Activated T-helper 1 cell treated with Interleukin-2 at 50 U/mL for 16 hours (primary cell): ENCODE data around the gene EMX1.

Experiments used
- DNase-seq: peaks from one replicate; pipeline ENCODE4 v3.0.0-alpha.2; 2020; ENCODE audit warnings: low read depth

The EMX1 gene

GRCh38 chr2:72917138-72917876 lies at the start of gene EMX1:
Gene EMX1 (plus strand): TSS chr2:72917519. CDS start chr2:72917853, 334 bp downstream.
- DNase-seq = no peak

- no peak for DNase-seq
Observed at GRCh38 chr2:72871060-72871459, 46.3 kb upstream of the EMX1 start.

DNA sequence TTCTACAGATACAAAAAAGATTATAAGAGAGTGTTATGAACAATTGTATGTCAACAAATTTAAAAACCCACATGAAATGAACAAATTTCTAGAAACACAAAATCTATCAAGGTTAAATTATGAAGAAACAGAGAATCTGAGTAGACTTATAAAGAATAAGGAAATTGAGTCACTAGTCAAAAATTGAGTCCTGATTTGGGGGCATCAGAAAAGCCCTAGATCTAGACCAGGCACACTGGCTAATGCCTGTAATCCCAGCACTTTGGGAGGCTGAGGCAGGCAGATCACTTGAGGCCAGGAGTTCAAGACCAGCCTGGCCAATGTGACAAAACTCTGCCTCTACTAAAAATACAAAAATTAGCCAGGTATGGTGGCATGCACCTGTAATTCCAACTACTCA lies 45.4 kb upstream of the EMX1 start:
- no peak for DNase-seq

DNA sequence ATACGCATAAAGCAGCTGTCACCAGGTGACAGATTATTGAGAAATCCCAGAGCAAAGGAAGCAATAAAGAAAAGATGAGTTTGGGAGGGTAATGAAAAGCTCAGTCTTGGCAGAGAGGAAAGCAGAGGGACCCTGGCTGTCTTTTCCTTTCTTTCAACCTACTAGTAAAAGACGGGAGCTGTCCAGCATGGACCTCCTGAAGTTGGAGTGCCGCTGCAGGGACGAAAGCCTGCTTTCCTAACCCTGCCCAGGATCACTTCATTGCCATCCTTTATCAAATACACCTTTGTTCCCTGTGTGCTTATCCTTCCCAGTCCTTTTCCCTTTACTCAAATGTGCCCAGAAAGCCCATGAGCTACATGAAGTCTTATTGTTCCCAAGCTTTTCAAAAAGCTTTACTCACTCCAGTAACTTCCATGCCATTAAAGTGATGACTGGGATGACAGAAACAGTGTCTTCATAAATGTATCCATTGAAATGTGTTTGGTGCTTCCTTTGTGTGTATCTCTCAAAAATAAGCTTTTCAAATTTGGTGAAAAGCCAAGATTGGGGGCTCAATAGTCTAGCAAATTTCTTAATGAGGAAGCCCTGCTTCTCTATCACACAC lies 33.9 kb upstream of the EMX1 start:
- no peak for DNase-seq

DNA sequence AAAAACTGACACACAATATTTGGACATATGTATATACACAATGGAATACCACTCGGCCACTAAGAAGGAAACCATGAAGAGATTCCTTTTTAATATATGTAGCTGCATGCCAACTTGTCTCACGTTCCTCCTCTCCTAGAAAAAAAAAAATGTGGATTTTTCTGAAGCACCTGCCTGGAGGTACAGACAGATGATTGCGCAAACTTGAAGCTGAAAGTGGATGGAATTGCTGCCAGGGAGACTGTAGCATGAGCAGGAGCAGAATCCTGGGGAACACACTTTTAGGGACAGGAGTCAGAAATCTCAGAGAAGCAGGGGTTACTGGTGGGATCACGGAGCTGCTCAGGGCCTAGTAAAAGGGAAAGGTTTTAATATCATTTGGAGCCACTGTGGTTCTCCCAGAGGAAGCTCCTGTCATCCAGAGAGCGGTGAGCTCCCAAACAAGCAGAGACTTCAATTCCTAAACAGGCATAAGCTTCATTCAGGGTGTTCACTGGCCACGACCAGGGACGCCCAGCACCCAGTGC lies 30.8 kb upstream of the EMX1 start:
- DNase-seq = no peak

DNA sequence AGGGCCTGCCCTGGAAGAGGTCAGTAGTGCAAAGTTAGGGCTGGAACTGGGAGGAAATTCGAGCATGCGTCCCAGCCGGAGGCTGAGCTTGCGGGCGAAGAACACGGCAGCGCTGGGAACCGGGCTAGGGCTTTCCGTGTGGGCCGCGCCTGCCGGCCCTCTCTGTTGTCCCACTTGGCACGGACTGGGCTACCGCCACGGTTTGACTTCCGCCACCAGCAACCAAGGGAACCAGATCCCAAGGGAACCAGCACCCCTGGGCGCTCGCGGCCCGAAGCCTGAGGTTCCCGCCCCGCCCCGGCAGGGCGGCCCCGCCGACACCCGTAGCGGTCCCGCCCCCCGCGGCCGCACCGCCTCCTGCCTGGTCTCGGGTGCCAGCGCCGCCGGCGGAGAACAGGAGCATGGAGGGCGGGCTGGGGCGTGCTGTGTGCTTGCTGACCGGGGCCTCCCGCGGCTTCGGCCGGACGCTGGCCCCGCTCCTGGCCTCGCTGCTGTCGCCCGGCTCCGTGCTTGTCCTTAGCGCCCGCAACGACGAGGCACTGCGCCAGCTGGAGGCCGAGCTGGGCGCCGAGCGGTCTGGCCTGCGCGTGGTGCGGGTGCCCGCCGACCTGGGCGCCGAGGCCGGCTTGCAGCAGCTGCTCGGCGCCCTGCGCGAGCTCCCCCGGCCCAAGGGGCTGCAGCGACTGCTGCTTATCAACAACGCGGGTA lies 30.1 kb upstream of the EMX1 start, which contains the start of gene SPR:
TSS of gene SPR (plus strand) at position 377 of the 708 bp plus-strand sequence. CDS start at position 402, 25 bp downstream.
- DNase-seq = peak; percentile 31

DNA sequence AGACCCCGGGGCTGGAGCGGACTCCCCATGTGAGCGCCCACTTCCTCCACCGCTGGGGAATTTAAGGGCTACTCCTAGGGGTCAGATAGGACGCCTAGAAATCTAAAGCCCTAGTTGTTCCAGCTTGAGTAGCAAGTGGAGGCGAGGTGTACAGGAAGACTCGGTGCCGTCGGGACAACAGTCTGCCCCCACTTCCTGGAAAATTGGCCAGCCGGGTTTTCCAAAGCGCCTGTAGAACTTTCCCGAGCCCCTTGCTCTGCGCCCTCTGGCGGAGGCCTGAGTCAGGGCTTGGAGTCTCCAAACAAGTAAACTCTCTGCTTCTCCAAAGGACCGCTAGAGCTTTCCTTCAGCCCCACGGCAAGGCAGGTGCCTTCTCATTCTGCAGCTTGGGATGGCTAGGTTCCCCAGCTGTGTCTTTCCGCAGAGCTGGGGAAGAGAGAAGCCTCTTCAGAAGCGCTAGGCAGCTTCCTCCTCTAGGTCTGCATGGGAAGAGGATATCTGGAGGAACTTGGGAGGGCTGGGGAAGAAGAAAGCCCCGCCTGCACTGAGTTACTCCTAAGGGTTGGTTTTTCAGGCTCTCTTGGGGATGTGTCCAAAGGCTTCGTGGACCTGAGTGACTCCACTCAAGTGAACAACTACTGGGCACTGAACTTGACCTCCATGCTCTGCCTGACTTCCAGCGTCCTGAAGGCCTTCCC lies 29.4 kb upstream of the EMX1 start:
- peak; percentile 17 for DNase-seq

- DNase-seq = no peak
Observed at GRCh38 chr2:72888438-72889202, 28.7 kb upstream of the EMX1 start.

- no peak for DNase-seq
Observed at GRCh38 chr2:72889991-72890390, 27.3 kb upstream of the EMX1 start.

GRCh38 chr2:72891091-72891818 lies 26.1 kb upstream of the EMX1 start:
- DNase-seq = no peak

DNA sequence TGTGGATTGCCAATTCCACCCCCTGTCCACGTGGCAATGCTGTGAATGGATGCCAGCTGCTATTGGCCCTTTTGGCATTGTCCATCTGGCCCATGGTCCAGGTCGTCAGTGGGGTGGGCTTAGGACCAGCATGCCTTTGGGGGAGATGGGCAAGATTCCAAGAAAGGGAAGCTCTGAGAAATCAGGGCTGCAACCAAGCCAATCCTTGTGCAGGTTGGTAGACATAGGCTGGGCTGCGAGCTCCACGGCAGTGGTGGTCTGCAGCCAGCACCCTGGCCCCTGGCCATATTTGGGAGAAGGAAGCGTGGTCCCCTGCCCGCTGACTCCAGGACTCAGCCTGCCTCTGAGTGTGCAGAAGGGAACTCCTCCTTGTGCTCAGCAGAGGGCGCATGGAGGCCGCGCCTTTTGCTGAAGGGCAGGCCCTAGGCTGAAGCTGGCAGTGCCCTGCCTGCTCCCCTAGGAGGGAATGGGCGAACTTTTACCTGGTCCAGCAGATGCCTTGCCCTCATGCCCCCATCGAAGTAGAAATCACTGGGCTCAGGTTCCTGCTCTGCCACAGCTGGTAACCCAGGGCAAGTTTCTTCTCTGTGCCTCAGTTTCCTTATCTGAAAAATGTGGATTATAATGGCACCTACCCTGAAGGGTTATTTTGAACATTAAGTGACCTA lies 24.7 kb upstream of the EMX1 start:
- peak; percentile 24 for DNase-seq

- no peak for DNase-seq
Observed at GRCh38 chr2:72893594-72894319, 23.6 kb upstream of the EMX1 start.

DNA sequence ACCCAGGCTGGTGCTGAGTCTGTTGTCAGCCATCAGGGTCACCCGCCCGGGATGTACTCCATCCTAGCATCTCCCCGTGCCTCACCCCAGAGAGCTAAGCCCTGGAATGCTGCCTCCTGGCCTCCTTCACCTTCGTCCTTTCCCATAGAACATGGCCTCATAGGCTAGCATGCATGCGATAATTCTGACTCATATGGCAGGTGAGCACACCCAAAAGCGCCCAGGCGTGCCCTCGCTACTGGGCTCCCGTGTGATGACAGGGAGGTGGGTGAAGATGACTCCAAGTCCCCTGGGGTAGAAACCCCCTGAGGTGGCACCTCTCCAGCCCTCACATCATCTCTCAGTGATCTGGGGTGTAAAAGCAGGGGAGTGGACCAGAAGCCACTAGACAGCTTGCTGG lies 22.8 kb upstream of the EMX1 start:
- no peak for DNase-seq

DNA sequence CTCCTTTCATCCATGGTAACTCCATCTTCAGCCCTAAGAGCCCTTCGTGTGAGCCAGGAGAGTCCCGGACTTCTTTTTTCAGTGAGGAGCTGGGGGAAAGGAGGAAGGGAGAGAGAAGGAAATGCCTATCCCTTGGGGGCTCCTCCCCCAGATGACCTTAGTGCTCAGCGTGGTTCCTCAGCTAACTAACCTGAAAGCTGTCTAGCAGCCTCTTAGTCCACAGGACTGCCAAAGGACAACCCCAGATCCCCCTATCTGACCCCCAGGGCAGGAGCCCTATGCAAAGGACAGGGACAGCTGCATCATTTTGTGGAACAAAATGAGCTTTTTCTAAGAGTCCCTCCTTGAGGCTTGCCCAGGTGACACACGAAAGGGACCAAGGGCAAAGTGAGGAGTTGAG lies 22.2 kb upstream of the EMX1 start:
- no peak for DNase-seq

DNA sequence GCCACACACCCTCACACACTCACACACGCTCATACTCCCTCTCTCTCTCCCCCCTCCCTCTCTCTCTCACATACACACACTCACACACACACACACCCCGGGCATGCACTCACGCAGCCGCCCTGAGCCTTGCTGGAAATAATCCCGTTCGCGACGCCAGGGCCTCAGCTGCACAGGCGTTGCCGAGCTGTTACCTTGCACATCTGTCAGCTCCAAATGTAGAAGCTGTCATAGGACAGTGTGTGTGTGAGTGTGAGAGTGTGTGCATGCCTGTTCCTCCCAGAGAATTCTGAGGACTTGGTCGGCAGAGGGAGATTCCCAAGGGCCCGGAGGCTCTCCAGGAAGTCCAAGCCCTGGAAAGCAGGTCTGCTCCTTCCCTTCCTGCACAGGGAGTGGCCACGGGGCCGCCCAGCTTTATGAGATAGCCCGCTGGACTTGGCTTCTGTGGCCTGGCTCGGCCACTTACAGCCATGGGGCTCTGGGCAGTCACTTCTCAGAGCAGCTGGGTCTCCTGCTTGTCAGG lies 21.5 kb upstream of the EMX1 start:
- no peak for DNase-seq

DNA sequence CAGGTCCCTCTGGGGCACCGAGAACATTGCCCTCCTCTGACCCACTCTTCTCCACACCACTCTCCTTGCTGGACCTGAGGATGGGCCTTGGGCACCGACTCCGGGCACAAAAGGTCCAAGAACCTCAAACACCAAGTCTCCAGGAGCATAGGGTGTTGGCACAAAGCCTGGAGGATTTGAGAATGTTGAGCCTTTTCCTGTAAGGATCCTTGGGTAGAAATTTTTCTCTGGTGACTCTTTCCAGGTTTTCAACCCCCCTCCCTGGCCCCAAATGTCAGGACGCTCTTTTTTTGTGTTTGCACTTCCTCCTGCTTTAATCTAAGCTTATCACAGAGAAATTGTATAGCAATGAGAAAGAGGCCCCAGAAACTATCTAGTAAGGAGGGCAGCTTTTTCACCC lies 20.9 kb upstream of the EMX1 start:
- DNase-seq = no peak

- no peak for DNase-seq
Observed at GRCh38 chr2:72897785-72898584, 19.3 kb upstream of the EMX1 start.

- DNase-seq = no peak
Observed at GRCh38 chr2:72898585-72898906, 18.8 kb upstream of the EMX1 start.
